HG02623 (cell line): Measurements from ENCODE around the gene COL15A1.
A peak's percentile ranks its signal among the peaks of the same experiment; 100 is the strongest.

Source experiments
- ATAC-seq: cut with Tn5 transposase; IDR thresholded peaks from one replicate; pipeline ENCODE4 v1.9.1; 2021; ENCODE audit warnings: moderate library complexity; ENCODE audit not compliant: unreplicated experiment

Gene COL15A1

DNA sequence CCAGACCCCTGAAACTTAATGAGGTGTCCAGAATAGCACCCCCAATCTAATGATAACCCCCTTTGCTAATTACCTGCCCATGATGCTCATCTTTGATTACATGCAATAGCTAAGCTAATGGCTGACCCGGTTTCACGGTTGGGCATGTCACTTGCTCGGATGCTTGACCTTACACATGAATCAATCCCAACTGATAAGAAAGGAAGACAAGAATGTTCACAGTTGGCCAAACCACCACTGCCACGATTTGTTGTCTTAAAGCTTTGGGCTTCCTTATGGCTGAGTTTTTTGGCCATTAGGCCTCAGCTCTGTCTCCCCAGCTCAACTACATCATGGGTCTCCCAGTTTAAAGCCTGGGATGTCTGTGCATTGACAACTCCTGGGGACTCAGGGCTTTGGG is 108.1 kb downstream of the COL15A1 start:
- ATAC-seq, result no peak

DNA sequence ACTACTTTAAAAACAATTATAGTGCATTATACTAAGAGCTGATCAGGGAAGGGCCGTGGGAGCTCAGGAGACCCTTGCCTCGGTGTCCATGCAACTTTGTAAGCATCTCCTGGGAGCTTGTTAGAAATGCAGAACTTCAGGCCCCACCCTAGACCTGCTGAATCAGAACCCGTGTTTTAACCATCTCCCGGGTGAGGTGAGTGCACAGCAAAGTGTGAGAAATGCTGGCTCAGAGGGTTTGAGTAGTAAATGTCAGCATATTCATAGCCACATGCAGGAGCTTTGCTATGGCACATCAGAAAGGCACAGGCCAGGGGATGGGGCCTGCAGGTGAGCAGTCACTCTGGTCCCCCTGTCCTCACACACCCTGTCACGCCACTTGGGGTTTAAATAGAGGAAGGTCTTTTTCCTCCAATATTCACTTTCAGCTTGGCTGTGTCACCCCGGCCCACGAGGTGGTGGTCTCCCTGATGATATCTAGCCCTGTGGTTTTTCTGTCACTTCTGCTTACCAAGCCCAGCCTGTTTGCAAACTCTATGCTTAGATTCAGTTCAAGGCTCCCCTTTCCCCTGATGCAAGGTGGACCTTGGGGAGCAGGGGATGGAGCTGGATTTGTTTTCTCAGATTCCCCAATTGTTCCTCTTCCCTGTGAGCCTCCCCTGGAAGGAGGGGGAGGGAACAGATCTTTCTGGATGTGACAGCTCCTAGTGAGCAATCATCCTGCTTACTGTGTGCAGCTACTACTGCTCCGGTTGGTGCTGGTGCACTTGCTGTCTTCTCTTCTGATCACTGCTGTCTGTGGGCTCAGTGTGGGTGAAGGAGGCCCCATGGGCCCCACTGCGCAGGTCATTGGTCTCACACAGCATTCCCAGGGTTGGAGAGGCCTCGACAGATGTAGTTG is 109.4 kb downstream of the COL15A1 start:
- ATAC-seq, result no peak

DNA sequence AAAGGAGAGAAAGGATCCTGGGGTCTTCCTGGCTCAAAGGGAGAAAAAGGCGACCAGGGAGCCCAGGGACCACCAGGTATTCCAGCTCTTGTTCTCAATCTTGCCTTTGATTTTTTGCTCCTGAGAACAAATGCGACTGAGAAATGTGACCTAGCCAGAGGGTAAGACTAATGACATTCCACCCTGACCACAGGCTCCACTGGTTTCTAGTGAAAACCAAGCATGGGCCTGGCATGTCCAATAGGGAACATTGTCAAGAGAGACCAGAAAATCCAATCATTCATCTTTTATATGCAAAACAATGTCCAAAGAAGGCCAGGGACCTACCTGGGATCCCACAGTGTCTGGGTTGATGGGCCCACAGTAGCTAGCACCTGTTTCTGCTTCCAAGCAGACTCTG is 110.9 kb downstream of the COL15A1 start:
- no peak for ATAC-seq

DNA sequence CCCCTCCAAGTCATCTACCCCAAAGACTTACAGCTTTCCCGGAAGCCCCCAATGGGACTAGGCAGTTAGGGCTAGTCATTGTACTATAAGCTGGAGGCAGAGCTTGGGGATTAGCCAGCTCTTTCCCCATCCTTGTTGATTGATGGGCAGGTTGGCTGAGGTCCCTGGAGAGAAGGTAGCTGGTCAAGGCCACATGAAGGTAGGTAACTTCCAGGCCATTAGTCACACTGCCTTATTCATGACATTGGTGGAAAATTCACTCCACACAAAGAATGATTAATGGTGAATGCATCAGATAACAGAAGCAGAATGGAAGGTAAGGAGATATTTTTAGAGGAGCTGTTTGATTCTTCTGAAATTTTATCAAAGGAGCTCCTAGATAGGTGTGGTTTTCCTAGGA is 111.7 kb downstream of the COL15A1 start:
- ATAC-seq, result no peak

DNA sequence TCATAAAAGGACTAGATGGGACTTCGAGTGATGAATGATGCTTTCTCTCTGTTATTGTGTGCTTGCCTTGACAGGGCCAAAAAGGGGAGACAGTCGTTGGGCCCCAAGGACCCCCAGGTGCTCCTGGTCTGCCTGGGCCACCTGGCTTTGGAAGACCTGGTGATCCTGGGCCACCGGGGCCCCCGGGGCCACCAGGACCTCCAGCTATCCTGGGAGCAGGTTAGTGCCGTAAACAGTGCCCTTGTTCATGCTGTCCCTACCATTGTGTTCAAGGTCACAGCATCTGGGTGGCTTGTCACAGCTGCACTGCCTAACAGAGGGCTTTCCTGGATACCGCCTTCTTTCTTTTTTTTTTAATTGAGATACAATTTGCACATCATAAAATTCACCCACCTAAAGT is 112.5 kb downstream of the COL15A1 start:
- ATAC-seq, result no peak

DNA sequence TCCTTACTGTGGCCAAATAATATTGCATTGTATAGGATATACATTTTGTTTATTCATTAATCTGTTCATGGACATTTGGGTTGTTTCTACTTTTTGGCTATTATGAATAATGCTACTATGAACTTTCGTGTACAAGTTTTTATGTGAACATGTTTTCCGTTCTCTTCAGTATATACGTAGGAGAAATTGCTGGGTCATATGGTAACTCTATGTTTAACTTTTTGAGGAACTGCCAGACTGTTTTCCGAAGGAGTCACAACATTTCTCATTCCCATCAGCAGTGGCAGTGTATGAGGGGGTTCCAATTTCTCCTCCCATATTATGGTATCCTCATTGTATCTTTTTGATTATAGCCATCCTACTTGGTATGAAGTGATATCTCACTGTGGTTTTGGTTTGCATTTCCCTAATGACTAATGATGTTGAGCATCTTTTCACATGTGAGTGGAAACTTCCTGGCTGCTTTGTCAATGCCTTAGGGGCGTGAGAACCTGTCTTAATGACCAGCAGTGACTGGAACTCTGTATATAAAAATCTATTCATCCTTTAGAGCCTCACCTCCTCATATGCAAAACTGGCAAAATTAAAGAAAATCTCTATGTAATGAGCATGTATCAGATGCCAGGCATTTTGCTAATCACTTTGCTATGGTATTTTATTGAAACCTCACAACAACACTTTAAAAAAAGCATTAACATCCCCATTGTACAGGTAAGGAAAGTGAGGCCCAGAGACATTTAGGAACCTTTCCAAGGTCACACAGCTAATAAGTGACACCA is 113.4 kb downstream of the COL15A1 start:
- no peak for ATAC-seq

DNA sequence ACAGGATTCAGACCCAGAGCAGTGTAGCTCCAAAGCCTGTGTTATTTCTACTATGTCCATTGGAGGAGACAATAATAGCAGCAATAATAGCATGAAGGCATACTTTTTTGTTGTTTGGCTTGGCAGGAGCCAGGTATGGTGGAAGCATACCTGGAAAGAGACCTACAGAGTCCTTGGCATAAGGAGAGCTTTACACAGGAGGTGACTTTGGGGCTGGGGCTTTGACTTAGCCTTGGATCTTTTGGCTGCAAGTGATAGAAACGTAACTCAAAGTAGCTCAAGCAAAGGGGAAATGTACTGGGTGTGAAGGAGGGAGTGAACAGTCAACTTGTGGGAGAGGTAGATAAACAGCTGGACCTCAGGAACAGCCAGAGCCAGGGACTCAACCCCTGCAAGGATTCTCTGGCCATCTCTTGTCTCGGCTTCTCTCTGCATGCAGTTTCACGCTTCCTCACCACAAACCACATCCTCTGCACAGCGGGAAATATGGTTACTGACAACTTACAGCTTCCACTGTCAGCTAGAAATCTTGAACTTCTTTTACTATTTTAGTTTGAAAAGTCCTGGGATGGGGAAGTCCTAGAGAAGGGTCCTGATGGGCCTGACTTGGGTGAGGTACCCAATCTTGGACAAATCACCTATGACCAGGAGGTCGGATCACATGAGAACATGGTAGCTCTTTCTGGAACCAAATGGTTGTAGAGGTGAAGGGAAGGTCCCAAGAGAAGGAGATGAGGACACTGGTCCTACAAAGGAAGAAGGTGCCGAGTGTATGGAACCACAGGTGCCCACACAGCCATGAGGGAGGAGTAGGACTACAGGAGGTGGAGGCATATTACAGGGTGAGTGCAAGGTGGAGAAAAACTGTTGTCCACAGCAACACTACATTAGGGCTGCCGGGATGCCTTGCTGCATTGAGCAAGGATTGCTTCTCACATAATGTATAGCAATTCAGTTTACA is 114.2 kb downstream of the COL15A1 start:
- peak; percentile 72 for ATAC-seq

DNA sequence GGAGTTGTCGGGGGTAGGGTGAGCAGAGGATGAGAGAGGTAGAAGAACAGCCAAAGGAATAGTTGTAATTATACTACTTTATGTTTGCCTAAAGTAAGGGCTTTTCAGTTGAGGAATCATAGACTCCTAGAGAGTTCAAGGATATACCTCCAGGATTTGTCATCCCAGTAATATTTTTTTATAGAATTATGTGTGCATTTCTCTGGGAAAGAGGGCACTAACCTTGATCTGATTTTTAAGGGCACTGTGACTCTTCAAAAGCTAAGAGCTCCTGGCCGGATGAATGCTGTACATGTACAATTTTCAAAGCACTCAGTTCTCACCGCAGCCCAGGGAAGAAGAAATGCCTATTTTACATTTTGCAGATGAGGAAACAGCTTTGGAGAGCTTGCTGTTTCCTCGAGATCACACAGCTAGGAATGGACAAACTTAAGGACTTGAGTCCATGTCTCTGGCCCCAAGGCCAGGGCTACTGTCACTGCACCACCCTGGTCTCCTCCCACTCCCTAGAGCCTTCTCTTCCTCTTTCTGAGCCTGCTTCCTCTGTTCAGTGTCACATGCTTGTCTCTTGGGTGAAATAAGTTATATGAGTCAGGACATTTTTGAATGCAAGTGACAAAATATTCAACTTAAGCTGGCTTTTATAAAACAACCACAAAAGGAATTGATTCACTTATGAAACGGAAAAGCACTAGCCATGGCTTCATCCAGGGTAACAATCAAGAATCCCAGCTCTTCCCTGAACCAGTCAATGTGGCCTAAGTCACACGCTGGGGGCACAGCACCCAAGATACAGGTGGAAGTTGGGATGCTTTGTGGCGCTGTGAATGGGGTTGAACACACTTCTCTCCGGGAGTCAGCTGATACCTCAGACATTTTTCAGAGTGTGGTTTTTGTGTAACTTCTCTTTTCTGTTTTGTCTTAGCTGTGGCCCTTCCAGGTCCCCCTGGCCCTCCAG is 115.5 kb downstream of the COL15A1 start:
- ATAC-seq, result peak; percentile 73

DNA sequence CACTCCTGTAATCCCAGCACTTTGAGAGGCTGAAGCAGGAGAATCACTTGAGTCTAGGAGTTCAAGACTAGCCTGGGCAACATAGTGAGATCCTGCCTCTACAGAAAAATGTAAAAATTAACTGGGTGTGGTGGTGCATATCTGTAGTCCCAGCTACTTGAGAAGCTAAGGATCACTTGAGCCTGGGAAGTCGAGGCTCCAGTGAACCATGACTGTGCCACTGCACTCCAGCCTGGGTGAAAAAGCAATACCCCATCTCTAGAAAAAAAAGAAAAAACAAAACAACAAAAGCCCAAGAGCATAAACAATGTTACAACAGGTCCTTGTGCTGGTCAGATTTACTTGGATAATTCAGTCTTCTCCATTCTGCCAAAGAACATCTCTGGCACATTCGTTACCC is 116.9 kb downstream of the COL15A1 start:
- ATAC-seq, result no peak

DNA sequence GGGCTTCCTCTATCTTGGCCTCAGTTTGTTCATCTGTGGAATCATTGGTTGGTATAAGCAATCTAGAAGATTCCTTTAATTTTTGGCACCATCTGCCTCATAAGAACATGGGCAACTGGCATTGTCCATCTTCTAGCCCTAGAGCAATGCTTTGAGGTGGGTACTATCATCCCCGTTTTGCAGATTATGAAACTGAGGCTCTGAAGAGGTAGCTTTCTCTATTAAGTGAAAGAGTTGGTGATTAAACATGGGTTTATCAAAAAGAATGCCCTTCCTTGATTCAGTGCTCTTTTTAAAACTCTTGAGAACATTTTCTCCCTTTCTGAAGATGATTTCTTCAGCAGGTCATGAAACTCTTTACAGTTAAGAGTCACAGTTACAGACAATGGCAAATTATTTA is 118.8 kb downstream of the COL15A1 start:
- ATAC-seq, result no peak

DNA sequence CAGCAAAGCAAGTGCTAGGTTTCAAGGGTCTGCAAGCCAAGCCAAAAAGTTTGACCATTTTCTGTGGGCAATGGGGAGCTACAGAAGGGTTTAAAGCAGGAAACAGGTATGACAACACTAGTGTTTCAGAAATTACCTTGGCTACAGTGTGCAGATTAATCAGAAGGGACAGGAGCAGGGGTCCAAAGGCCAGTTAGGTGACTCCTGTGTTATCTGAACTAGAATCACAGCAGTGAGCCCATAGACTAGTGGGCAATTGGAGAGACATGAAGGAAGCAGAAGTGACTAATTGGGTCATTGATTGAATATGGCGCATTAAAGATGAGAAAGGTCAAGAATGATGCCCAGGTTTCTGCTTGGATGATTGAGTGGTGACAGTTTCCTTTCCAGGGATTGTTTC is 119.8 kb downstream of the COL15A1 start:
- ATAC-seq, result no peak

DNA sequence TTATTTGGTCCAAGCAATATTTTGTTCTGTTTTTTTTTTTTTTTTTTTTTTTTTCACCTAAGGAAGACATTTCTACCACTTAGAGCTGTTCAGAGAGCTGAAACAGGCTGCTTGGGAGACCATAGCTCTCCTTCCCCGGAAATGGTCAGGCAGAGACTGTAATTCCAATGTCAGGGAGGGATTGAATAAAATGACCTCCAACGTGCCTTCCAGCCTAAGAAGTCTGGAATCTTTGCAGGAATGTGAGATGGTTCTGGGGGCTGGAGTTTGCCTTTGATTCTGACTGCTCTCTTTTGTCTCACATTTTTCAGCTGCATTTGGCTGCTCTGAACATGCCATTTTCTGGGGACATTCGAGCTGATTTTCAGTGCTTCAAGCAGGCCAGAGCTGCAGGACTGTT is 122.9 kb downstream of the COL15A1 start:
- no peak for ATAC-seq

DNA sequence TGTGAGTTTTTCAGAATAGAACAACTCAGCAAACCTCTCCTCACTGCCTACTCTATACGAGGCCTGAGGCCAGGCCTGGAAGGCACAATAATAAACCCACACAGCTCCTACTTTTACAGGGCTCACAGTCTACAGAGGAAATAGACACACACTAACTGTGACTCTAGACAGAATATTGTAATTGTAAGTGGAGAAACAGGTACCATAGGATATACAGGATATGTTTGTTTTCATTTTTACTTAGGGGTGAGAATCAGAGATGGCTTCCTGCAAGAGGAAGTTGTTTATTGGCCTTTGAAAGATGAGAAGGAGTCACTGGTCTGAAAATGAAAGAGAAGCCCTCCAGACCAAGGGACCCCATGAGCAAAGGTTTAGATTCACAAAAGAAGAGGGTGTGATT is 125.4 kb downstream of the COL15A1 start:
- no peak for ATAC-seq

DNA sequence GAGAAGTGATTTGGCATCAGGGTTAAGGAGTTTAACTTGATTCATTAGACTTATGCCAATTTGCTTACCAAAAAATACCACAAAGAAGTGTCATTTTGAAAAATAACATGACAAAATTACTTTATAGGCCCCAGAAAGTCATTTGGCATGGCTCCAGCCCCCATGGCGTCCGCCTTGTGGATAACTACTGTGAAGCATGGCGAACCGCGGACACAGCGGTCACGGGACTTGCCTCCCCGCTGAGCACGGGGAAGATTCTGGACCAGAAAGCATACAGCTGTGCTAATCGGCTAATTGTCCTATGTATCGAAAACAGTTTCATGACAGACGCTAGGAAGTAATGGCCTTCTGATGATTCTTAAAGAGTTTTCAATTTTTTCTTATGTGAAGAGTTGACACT is 125.8 kb downstream of the COL15A1 start:
- no peak for ATAC-seq

DNA sequence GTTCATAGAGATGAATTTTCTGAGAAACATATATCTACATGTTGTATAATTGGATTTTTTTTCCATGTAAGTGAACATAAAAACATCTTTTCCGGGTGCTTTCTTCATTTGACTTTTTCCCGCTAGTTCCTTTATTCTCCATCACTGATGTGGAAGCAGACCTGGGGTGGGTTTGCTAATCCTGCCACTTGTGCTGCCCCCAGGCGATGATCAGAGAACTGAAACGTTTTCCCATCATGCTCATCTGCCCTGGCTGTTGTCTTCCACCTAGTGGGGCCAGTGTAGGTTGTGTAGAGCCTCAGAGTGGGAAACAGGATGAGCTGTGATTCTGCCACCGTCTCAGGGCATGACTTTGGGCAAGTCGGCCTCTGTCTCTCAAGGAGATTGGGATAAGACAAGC is 127.0 kb downstream of the COL15A1 start:
- no peak for ATAC-seq

DNA sequence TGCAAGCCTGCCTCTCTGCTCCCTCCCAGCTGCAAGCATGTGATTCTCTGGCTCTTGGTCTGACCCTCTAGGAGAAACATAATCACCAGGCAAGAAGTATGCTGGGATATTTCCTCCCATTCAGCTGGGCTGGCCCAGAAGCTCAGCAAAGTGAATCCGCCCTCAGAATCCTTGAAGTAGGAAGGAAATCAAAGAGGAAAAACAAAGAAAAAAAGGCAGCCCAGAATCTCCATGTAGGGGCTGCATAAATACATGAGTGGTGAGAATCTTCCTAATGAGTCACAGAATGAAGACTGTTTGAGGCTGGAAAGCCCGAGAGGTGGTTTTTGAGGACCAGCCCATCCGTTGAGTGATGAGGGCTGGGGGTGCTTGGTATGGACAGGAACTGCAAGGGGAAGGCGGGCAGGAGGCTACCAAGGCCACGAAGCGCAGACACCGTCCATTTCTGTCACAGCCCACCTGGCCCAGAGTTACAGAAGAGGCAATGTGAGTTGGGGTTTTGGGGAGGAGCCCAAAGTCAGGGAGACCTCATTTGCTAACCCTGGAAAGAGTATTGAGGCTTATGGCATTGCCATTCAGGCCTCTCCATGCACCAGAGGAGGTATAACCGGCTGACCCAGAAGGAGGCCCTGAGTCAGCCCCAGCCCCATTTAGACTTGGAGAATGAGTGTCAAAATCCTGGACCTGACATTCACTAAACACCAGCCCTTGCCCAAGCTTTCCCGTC is 127.8 kb downstream of the COL15A1 start:
- no peak for ATAC-seq

DNA sequence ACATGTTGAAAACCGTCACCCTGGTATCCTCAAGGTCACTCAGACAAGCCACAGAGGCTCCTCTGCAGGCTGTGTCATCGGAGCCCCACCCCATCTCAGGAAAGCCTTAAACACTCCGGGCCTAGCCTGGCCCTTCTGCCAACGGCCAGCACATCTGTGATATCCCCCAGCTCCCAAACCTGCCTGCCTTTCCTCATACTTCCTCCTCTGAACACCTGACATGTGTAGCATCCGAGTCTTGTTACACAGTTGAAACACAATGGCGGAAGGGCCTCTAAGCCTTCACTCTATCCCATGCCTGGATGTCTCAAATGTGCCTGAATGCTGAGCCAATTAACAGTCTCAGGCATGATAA is 128.3 kb downstream of the COL15A1 start:
- no peak for ATAC-seq

DNA sequence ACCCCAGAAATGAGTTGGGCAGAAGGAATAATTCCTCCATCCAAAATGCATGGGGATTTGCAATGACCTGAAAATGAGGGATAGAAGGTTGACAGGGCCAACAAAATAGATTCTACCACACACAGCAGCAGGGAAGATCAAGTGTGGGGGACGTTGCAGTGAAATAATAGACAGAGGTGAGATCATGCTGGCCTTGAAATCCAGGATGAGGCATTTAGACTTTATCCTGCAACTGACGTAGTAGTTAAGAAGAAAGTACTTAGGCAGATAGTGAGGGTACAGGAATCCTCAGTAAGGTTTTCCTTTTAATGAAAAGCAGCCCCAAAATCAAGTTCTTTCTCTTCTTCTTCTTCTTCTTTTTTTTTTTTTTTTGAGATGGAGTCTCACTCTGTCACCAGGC is 129.6 kb downstream of the COL15A1 start:
- ATAC-seq, result no peak
